Rectal smooth muscle tissue (tissue), 1 donor: ENCODE measurements around the gene JAKMIP1.

ENCODE experiments used
- H3K27ac ChIP-seq: one replicate; pipeline ENCODE4 v1.7.0; 2013; ENCODE audit warnings: low read depth, low read length, inconsistent platforms
- H3K27me3 ChIP-seq: one replicate; pipeline ENCODE4 v1.7.0; 2013; ENCODE audit warnings: low read length; ENCODE audit not compliant: control insufficient read depth, insufficient read depth
- H3K36me3 ChIP-seq: one replicate; pipeline ENCODE4 v1.7.0; 2013; ENCODE audit warnings: low read length; ENCODE audit not compliant: control insufficient read depth, insufficient read depth
- H3K4me1 ChIP-seq: one replicate; pipeline ENCODE4 v1.7.0; 2013; ENCODE audit warnings: low read length; ENCODE audit not compliant: control insufficient read depth, insufficient read depth
- H3K4me3 ChIP-seq: one replicate; pipeline ENCODE4 v1.7.0; 2013; ENCODE audit warnings: low read length
- H3K9ac ChIP-seq: one replicate; pipeline ENCODE4 v1.7.0; 2013; ENCODE audit warnings: low read length

JAKMIP1 gene

GRCh38 chr4:6044805-6045204 is 155.5 kb downstream of the JAKMIP1 start:
- no peaks in the 10 kb centered on the region for H3K36me3 ChIP-seq
- no peak overlapping the region for H3K9ac ChIP-seq
- no peaks in the 10 kb centered on the region for H3K4me1 ChIP-seq
- H3K27ac ChIP-seq: no peak overlapping the region
- no peaks in the 10 kb centered on the region for H3K27me3 ChIP-seq
- no peak overlapping the region for H3K4me3 ChIP-seq

GRCh38 chr4:6044276-6044675 is 156.1 kb downstream of the JAKMIP1 start:
- Histone ChIP-seq H3K27ac (no peak overlapping the region), H3K9ac (no peak overlapping the region), H3K27me3 (no peaks in the 10 kb centered on the region), H3K4me3 (no peak overlapping the region), H3K36me3 (no peaks in the 10 kb centered on the region), H3K4me1 (no peaks in the 10 kb centered on the region)

GRCh38 chr4:6043843-6044242 is 156.5 kb downstream of the JAKMIP1 start:
- Histone ChIP-seq H3K9ac (no peak overlapping the region), H3K4me3 (no peak overlapping the region), H3K27me3 (no peaks in the 10 kb centered on the region)

GRCh38 chr4:6043188-6043587 is 157.2 kb downstream of the JAKMIP1 start:
- no peaks in the 10 kb centered on the region for H3K27me3 ChIP-seq
- no peak overlapping the region for H3K9ac ChIP-seq
- no peaks in the 10 kb centered on the region for H3K4me1 ChIP-seq
- no peak overlapping the region for H3K4me3 ChIP-seq
- no peaks in the 10 kb centered on the region for H3K36me3 ChIP-seq
- no peak overlapping the region for H3K27ac ChIP-seq

More at GRCh38 chr4:6043843-6044242, 156.5 kb downstream of the JAKMIP1 start:
- H3K36me3 ChIP-seq: no peaks in the 10 kb centered on the region
- H3K4me1 ChIP-seq: no peaks in the 10 kb centered on the region
- H3K27ac ChIP-seq: no peak overlapping the region

- Histone ChIP-seq H3K4me1 (no peaks in the 10 kb centered on the region), H3K9ac (no peak overlapping the region), H3K4me3 (no peak overlapping the region), H3K27ac (no peak overlapping the region), H3K36me3 (no peaks in the 10 kb centered on the region), H3K27me3 (no peaks in the 10 kb centered on the region)
Observed at GRCh38 chr4:6042293-6043063, 157.9 kb downstream of the JAKMIP1 start.

- H3K9ac ChIP-seq: no peak overlapping the region
- no peak overlapping the region for H3K4me3 ChIP-seq
- H3K27me3 ChIP-seq: no peaks in the 10 kb centered on the region
- no peaks in the 10 kb centered on the region for H3K4me1 ChIP-seq
- H3K36me3 ChIP-seq: no peaks in the 10 kb centered on the region
- no peak overlapping the region for H3K27ac ChIP-seq
Observed at GRCh38 chr4:6041800-6042199, 158.5 kb downstream of the JAKMIP1 start.

GRCh38 chr4:6038711-6039110 is 161.6 kb downstream of the JAKMIP1 start:
- Histone ChIP-seq H3K36me3 (no peaks in the 10 kb centered on the region), H3K9ac (no peak overlapping the region), H3K27me3 (no peaks in the 10 kb centered on the region), H3K4me3 (no peak overlapping the region), H3K27ac (no peak overlapping the region), H3K4me1 (no peaks in the 10 kb centered on the region)

GRCh38 chr4:6035786-6036185 is 164.6 kb downstream of the JAKMIP1 start:
- Histone ChIP-seq H3K9ac (no peak overlapping the region), H3K36me3 (no peaks in the 10 kb centered on the region), H3K4me1 (no peaks in the 10 kb centered on the region), H3K4me3 (no peak overlapping the region), H3K27me3 (no peaks in the 10 kb centered on the region), H3K27ac (no peak overlapping the region)

- Histone ChIP-seq H3K27ac (no peak overlapping the region), H3K27me3 (no peaks in the 10 kb centered on the region), H3K4me3 (no peak overlapping the region)
Observed at GRCh38 chr4:6033381-6033780, 167.0 kb downstream of the JAKMIP1 start.

GRCh38 chr4:6032249-6033244 is 167.8 kb downstream of the JAKMIP1 start:
- Histone ChIP-seq H3K4me1 (no peaks in the 10 kb centered on the region), H3K4me3 (no peak overlapping the region), H3K9ac (no peak overlapping the region), H3K27ac (no peak overlapping the region), H3K27me3 (no peaks in the 10 kb centered on the region), H3K36me3 (no peaks in the 10 kb centered on the region)

More at GRCh38 chr4:6033381-6033780, 167.0 kb downstream of the JAKMIP1 start:
- H3K9ac ChIP-seq: no peak overlapping the region
- no peaks in the 10 kb centered on the region for H3K36me3 ChIP-seq
- H3K4me1 ChIP-seq: no peaks in the 10 kb centered on the region

- H3K27ac ChIP-seq: no peak overlapping the region
- no peak overlapping the region for H3K9ac ChIP-seq
Observed at GRCh38 chr4:6031846-6032245, 168.5 kb downstream of the JAKMIP1 start.

GRCh38 chr4:6030679-6031078 is 169.7 kb downstream of the JAKMIP1 start:
- Histone ChIP-seq H3K9ac (no peak overlapping the region), H3K27ac (no peak overlapping the region), H3K4me1 (no peaks in the 10 kb centered on the region), H3K27me3 (no peaks in the 10 kb centered on the region), H3K36me3 (no peaks in the 10 kb centered on the region), H3K4me3 (no peak overlapping the region)

More at GRCh38 chr4:6031846-6032245, 168.5 kb downstream of the JAKMIP1 start:
- no peaks in the 10 kb centered on the region for H3K4me1 ChIP-seq
- H3K4me3 ChIP-seq: no peak overlapping the region
- no peaks in the 10 kb centered on the region for H3K27me3 ChIP-seq
- H3K36me3 ChIP-seq: no peaks in the 10 kb centered on the region
